NCI-H187 (cell line): Measurements from ENCODE around the gene OR8K3.

Experiments
- DNase-seq, 2 experiments: peaks; one replicate each; lab custom pipeline; 2025; lab: John Stamatoyannopoulos, UW

Gene OR8K3

GRCh38 chr11:56314844-56315243 lies at the start of gene OR8K3:
Gene OR8K3 (plus strand): TSS chr11:56315144. CDS start chr11:56318307, 3,163 bp downstream.
- no peak for DNase-seq

- no peak for DNase-seq
Measured at GRCh38 chr11:56271092-56271491, 43.9 kb upstream of the OR8K3 start.

GRCh38 chr11:56273854-56274253 lies 41.1 kb upstream of the OR8K3 start, which contains the start of gene OR5T1:
Gene OR5T1 (plus strand): TSS chr11:56274154. CDS start chr11:56275639, 1,485 bp downstream.
- no peak for DNase-seq

- DNase-seq = no peak
Measured at GRCh38 chr11:56292154-56292553, 22.8 kb upstream of the OR8K3 start, which contains the start of gene OR8H1. Gene OR8H1 (minus strand): TSS chr11:56292254. CDS start chr11:56291062, 1,192 bp downstream.

GRCh38 chr11:56296898-56297297 lies 18.0 kb upstream of the OR8K3 start:
- no peak for DNase-seq

- DNase-seq = no peak
Measured at GRCh38 chr11:56307836-56308235, 7.1 kb upstream of the OR8K3 start.

GRCh38 chr11:56331861-56332491 lies 17.0 kb downstream of the OR8K3 start:
- no peak for DNase-seq

- no peak for DNase-seq
Measured at GRCh38 chr11:56333156-56333555, 18.2 kb downstream of the OR8K3 start.

- no peak for DNase-seq
Measured at GRCh38 chr11:56340289-56340688, 25.3 kb downstream of the OR8K3 start.

- no peak for DNase-seq
Measured at GRCh38 chr11:56345739-56346138, 30.8 kb downstream of the OR8K3 start, which contains the start of gene OR8K1. Gene OR8K1 (plus strand): TSS chr11:56346039. CDS start chr11:56346039, 0 bp downstream.

- no peak for DNase-seq
Measured at GRCh38 chr11:56353991-56354390, 39.0 kb downstream of the OR8K3 start, which contains the start of gene OR8J1. Gene OR8J1 (plus strand): TSS chr11:56354291. CDS start chr11:56360247, 5,956 bp downstream.
